Neural cell (in vitro differentiated cells): ENCODE measurements around the gene AKIRIN2. TPM values are rescaled to one million over a fixed set of nuclear protein-coding genes. Genes with fewer than 3 reads are reported as not detected.

ENCODE experiments used
- H2AFZ ChIP-seq: fragments of 200-600, 300-800 bp; sonication (generic), shearing (Covaris generic); 2 replicates; pipeline ENCODE4 v1.6.0; 2014; ENCODE audit warnings: low read depth, mild to moderate bottlenecking, antibody characterized with exemption, low read length, moderate library complexity
- H3F3A ChIP-seq: fragments of 200-600 bp; shearing (Covaris generic); 2 replicates; pipeline ENCODE4 v1.6.1; 2016; ENCODE audit warnings: mild to moderate bottlenecking, moderate library complexity, mixed read lengths, antibody characterized with exemption, low read length; ENCODE audit not compliant: insufficient read depth, poor library complexity, severe bottlenecking
- H3K27ac ChIP-seq: fragments of 200-600, 300-800 bp; sonication (generic), shearing (Covaris generic); 2 replicates; pipeline ENCODE4 v1.5.1; 2014; ENCODE audit warnings: mild to moderate bottlenecking, low read length, moderate library complexity
- H3K27me3 ChIP-seq: fragments of 300-800, 200-600 bp; sonication (generic), shearing (Covaris generic); 2 replicates; pipeline ENCODE4 v1.6.0; 2014; ENCODE audit warnings: mild to moderate bottlenecking, low read depth, low read length, moderate library complexity; ENCODE audit not compliant: insufficient read depth
- H3K36me3 ChIP-seq: fragments of 300-800, 200-600 bp; sonication (generic), shearing (Covaris generic); 2 replicates; pipeline ENCODE4 v1.5.1; 2014; ENCODE audit warnings: mild to moderate bottlenecking, antibody characterized with exemption, low read length, moderate library complexity; ENCODE audit not compliant: insufficient read depth
- H3K4me2 ChIP-seq: fragments of 300-800, 200-600 bp; sonication (generic), shearing (Covaris generic); 2 replicates; pipeline ENCODE4 v1.6.0; 2014; ENCODE audit warnings: mild to moderate bottlenecking, low read length
- H3K4me3 ChIP-seq: fragments of 300-800, 200-600 bp; sonication (generic), shearing (Covaris generic); 2 replicates; pipeline ENCODE4 v1.5.1; 2014; ENCODE audit warnings: mild to moderate bottlenecking, low read length, moderate library complexity
- H3K79me2 ChIP-seq: fragments of 200-600 bp; shearing (Covaris generic); replicated peaks from 2 replicates; pipeline ENCODE4 v1.6.0; 2014; ENCODE audit warnings: mild to moderate bottlenecking, low read length, moderate library complexity; ENCODE audit not compliant: insufficient read depth
- H3K9ac ChIP-seq: fragments of 300-800, 200-600 bp; sonication (generic), shearing (Covaris generic); 2 replicates; pipeline ENCODE4 v1.6.1; 2016; ENCODE audit warnings: mild to moderate bottlenecking, low read length, mixed read lengths
- H3K9me2 ChIP-seq: fragments of 200-600 bp; shearing (Covaris generic); 2 replicates; pipeline ENCODE4 v1.6.1; 2016; ENCODE audit warnings: mild to moderate bottlenecking, low read length, mixed read lengths; ENCODE audit not compliant: insufficient read depth
- H3K9me3 ChIP-seq: fragments of 200-600, 300-800 bp; sonication (generic), shearing (Covaris generic); 2 replicates; pipeline ENCODE4 v1.6.1; 2016; ENCODE audit warnings: mild to moderate bottlenecking, mixed run types, low read length, moderate library complexity, mixed read lengths
- H4K20me1 ChIP-seq: fragments of 200-600 bp; shearing (Covaris generic); 2 replicates; pipeline ENCODE4 v1.6.1; 2016; ENCODE audit warnings: mild to moderate bottlenecking, mixed run types; ENCODE audit not compliant: insufficient read depth
- EP300 ChIP-seq: fragments of 450-650 bp; conservative IDR thresholded peaks from 2 replicates; pipeline ENCODE4 v1.6.1; 2014; ENCODE audit warnings: antibody characterized with exemption, mild to moderate bottlenecking, moderate library complexity; ENCODE audit not compliant: poor library complexity, severe bottlenecking
- EZH2 ChIP-seq: fragments of 200-600, 300-800 bp; shearing (Covaris generic), sonication (generic); IDR thresholded peaks from 2 replicates; pipeline ENCODE4 v1.6.1; 2014; ENCODE audit warnings: antibody characterized with exemption, low read length, borderline replicate concordance, mild to moderate bottlenecking; ENCODE audit not compliant: insufficient read depth, poor library complexity, severe bottlenecking
- MXI1 ChIP-seq: fragments of 450-650 bp; conservative IDR thresholded peaks from 2 replicates; pipeline ENCODE4 v1.6.1; 2014; ENCODE audit warnings: antibody characterized with exemption, mild to moderate bottlenecking; ENCODE audit not compliant: poor library complexity, severe bottlenecking
- POLR2AphosphoS5 ChIP-seq: IDR thresholded peaks from 2 replicates; pipeline ENCODE4 v1.6.1; 2012
- RAD21 ChIP-seq: fragments of 450-650 bp; conservative IDR thresholded peaks from 2 replicates; pipeline ENCODE4 v1.6.1; 2014; ENCODE audit warnings: antibody characterized with exemption, mild to moderate bottlenecking, moderate library complexity
- SMC3 ChIP-seq: fragments of 450-650 bp; conservative IDR thresholded peaks from 2 replicates; pipeline ENCODE4 v1.6.1; 2014; ENCODE audit warnings: antibody characterized with exemption, mild to moderate bottlenecking, moderate library complexity; ENCODE audit not compliant: poor library complexity
- TAF1 ChIP-seq: IDR thresholded peaks from 2 replicates; pipeline ENCODE4 v1.6.1; 2012; ENCODE audit warnings: low read depth
- polyA plus RNA-seq: library from polyadenylated mRNA; depleted of rRNA; stranded (reverse); fragments of >200 nt; gene quantifications from 2 replicates; pipeline ENCODE4 v1.2.3, GENCODE V29; 2014
- TF ChIP-seq, protein P1 (sequence below): fragments of 450-650 bp; IDR thresholded peaks from 2 replicates; pipeline ENCODE4 v1.5.1; 2014; ENCODE audit warnings: antibody characterized with exemption, mild to moderate bottlenecking, moderate library complexity; ENCODE audit not compliant: poor library complexity, severe bottlenecking
- TF ChIP-seq, protein P2 (sequence below): IDR thresholded peaks from 2 replicates; pipeline ENCODE4 v1.6.1; 2012; ENCODE audit warnings: borderline replicate concordance

AKIRIN2 gene
- polyA plus RNA-seq, 1 donor from 2014 or later: 82.8 TPM

DNA sequence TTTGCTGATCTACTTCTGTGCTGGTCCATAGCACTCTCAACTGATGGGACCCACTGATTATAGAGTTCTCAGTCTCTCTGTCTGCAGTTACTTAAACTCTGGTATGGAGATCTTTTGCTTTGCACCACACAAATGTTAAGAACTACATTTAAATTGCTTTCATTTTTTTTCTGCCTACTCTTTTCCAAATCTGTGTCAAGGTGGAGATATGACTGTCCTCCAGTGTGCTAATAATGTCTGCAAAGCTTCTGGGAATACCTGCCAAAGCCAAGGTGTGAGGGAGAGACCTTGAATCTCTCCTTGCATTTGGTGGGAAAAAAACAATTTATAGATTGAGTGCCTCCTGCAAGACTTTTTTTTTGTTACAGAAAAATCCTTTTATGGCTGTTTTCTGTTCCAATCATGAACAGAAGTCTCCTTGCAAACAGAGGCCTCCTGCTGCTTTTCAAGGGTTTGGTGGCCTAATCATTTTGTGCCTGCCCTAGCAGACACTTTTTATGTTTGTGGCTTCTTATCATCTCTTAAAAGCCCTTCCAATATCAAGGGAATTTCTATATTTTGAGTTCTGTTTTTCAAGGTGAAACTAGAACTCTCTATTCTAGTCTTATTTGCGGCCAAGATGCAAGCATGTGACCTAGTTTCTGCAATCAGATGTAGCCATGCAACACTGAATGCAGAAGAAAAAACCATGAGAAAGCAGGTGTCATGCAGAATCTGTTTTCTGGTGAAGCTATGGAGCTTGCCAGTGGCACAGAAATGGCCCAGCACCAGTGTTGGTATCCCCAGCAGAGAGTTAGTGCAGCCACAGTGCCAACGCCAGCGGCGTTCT is 23.2 kb upstream of the AKIRIN2 start:
- Histone ChIP-seq H3K27ac (no peak overlapping the region), H3K9me3 (no peaks in the 10 kb centered on the region), H3K79me2 (no peaks in the 10 kb centered on the region), H3K36me3 (no peaks in the 10 kb centered on the region), H3F3A (no peaks in the 10 kb centered on the region), H4K20me1 (no peaks in the 10 kb centered on the region), H3K9me2 (no peaks in the 10 kb centered on the region), H2AFZ (no peak overlapping the region), H3K4me3 (no peak overlapping the region), H3K27me3 (no peaks in the 10 kb centered on the region), H3K9ac (no peak overlapping the region), H3K4me2 (no peak overlapping the region)
- TF ChIP-seq, protein P1, sequence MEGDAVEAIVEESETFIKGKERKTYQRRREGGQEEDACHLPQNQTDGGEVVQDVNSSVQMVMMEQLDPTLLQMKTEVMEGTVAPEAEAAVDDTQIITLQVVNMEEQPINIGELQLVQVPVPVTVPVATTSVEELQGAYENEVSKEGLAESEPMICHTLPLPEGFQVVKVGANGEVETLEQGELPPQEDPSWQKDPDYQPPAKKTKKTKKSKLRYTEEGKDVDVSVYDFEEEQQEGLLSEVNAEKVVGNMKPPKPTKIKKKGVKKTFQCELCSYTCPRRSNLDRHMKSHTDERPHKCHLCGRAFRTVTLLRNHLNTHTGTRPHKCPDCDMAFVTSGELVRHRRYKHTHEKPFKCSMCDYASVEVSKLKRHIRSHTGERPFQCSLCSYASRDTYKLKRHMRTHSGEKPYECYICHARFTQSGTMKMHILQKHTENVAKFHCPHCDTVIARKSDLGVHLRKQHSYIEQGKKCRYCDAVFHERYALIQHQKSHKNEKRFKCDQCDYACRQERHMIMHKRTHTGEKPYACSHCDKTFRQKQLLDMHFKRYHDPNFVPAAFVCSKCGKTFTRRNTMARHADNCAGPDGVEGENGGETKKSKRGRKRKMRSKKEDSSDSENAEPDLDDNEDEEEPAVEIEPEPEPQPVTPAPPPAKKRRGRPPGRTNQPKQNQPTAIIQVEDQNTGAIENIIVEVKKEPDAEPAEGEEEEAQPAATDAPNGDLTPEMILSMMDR: no peak
- TF ChIP-seq RAD21: no peak
- TF ChIP-seq EP300: no peak
- TF ChIP-seq, protein P2, sequence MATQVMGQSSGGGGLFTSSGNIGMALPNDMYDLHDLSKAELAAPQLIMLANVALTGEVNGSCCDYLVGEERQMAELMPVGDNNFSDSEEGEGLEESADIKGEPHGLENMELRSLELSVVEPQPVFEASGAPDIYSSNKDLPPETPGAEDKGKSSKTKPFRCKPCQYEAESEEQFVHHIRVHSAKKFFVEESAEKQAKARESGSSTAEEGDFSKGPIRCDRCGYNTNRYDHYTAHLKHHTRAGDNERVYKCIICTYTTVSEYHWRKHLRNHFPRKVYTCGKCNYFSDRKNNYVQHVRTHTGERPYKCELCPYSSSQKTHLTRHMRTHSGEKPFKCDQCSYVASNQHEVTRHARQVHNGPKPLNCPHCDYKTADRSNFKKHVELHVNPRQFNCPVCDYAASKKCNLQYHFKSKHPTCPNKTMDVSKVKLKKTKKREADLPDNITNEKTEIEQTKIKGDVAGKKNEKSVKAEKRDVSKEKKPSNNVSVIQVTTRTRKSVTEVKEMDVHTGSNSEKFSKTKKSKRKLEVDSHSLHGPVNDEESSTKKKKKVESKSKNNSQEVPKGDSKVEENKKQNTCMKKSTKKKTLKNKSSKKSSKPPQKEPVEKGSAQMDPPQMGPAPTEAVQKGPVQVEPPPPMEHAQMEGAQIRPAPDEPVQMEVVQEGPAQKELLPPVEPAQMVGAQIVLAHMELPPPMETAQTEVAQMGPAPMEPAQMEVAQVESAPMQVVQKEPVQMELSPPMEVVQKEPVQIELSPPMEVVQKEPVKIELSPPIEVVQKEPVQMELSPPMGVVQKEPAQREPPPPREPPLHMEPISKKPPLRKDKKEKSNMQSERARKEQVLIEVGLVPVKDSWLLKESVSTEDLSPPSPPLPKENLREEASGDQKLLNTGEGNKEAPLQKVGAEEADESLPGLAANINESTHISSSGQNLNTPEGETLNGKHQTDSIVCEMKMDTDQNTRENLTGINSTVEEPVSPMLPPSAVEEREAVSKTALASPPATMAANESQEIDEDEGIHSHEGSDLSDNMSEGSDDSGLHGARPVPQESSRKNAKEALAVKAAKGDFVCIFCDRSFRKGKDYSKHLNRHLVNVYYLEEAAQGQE: no peak
- TF ChIP-seq SMC3: no peak
- no peak for TF ChIP-seq EZH2
- no peak for TF ChIP-seq POLR2AphosphoS5
- no peak for TF ChIP-seq TAF1
- TF ChIP-seq MXI1: no peak

DNA sequence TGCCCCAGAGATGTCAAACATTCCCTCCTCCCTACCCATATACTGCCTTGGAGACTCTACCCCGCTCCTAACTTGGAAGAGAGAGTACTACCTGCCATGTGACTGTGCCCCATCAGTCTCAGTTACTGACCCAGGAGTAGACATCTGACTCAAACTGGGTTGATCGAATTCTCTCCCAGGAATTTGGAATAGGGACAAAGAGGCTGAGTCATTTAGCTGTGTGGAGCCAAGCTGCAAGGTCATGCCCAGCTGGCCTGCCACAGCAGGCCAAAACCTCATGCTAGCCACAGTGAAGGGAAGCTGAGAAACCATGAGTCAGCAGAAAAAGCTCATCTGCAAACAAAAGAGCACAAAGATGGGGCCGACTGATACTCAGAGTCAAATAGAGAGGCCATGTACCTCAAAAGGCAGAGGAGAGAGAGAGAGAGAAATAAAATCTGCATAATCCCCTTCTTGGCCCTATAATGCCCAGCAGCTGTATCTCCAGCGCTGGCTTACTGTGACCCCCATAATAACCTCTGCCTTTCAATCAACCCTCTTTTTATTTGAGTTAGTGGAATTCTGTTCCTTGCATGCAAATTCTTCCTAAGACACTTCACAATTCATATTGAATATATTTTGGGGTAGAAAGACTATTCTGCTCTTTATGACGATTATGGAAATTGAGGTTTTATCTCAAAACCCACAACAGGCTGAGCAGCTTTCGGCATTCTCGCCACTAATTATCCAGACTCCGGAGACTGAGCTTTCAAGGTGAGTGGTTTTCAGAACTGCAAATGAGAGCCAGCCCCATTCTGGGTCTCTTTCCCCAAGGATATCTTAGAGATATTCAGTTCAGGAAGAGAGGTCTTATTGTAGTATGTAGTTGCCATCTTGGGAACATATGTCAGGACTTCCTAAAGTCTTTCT is 21.4 kb upstream of the AKIRIN2 start:
- no peak overlapping the region for H3K4me2 ChIP-seq
- no peaks in the 10 kb centered on the region for H3F3A ChIP-seq
- H3K27ac ChIP-seq: no peak overlapping the region
- H2AFZ ChIP-seq: no peak overlapping the region
- TF ChIP-seq, protein P1: no peak
- TF ChIP-seq POLR2AphosphoS5: no peak
- TF ChIP-seq TAF1: no peak
- TF ChIP-seq, protein P2: no peak
- TF ChIP-seq SMC3: no peak
- TF ChIP-seq EP300: no peak
- no peak for TF ChIP-seq EZH2
- no peak for TF ChIP-seq RAD21
- TF ChIP-seq MXI1: no peak
- no peaks in the 10 kb centered on the region for H4K20me1 ChIP-seq
- H3K9ac ChIP-seq: no peak overlapping the region
- no peaks in the 10 kb centered on the region for H3K9me2 ChIP-seq
- no peaks in the 10 kb centered on the region for H3K36me3 ChIP-seq
- H3K4me3 ChIP-seq: no peak overlapping the region
- H3K79me2 ChIP-seq: no peaks in the 10 kb centered on the region
- no peaks in the 10 kb centered on the region for H3K27me3 ChIP-seq
- H3K9me3 ChIP-seq: no peaks in the 10 kb centered on the region
